Right renal cortex interstitium (tissue), 3 donors: Measurements from ENCODE around the gene NCAM2. TPM values are rescaled to one million over a fixed set of nuclear protein-coding genes. Genes with fewer than 3 reads are reported as not detected.
"Not testable (repeated sequence)": the region's sequence is repeated elsewhere in the genome, so short reads cannot be mapped to it uniquely, and the experiment has no call there.

Experiments
- DNase-seq, 3 donors: peaks; one replicate each; pipeline ENCODE4 v3.0.0-alpha.2; 2013; ENCODE audit warnings: low read depth in 3 of 3, low spot score in 2 of 3
- polyA plus RNA-seq, 3 donors: library from polyadenylated mRNA; unstranded; fragments of 120-200 nt; gene quantifications; one replicate each; pipeline ENCODE4 v1.2.1, GENCODE V29; 2013; ENCODE audit not compliant: insufficient read length in 3 of 3

NCAM2 gene
- polyA plus RNA-seq, 3 donors: 7.6 to 16.4 (median 12.6) TPM

DNA sequence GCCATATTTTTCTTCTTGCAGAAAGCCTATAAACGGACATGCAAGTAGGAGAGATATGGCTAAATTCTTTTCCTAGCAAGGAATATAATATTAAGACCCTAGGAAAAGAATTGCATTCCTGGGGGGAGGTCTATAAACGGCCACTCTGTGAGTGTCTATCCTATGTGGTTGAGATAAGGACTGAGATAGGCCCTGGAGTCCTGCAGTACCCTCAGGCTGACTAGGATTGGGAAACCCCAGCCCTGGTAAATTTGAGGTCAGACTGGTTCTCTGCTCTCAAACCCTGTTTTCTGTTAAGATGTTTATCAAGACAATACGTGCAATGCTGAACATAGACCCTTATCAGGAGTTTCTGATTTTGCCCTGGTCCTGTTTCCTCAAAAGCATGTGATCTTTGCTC, 404.0 kb downstream of the NCAM2 start:
- not testable (repeated sequence) for DNase-seq

DNA sequence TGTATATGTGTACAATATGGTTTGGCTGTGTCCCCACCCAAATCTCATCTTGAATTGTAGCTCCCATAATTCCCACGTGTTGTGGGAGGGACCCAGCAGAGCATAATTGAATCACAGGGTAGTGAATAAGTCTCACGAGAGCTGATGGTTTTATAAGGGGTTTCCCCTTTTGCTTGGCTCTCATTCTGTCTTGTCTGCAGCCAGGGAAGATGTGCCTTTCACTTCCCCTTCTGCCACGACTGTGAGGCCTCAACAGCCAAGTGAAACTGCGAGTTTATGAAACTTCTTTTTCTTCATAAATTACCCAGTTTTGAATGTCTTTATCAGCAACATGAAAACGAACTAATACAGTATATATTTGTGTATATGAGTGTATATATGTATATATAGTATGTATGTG, 406.1 kb downstream of the NCAM2 start:
- DNase-seq: not testable (repeated sequence)

- DNase-seq: no peak
Measured at GRCh38 chr21:21406921-21407320, 408.7 kb downstream of the NCAM2 start.

- DNase-seq: no peak
Measured at GRCh38 chr21:21412096-21412495, 413.9 kb downstream of the NCAM2 start.

GRCh38 chr21:21415741-21416140, 417.5 kb downstream of the NCAM2 start:
- no peak for DNase-seq

GRCh38 chr21:21434944-21435343, 436.7 kb downstream of the NCAM2 start:
- DNase-seq: no peak

DNA sequence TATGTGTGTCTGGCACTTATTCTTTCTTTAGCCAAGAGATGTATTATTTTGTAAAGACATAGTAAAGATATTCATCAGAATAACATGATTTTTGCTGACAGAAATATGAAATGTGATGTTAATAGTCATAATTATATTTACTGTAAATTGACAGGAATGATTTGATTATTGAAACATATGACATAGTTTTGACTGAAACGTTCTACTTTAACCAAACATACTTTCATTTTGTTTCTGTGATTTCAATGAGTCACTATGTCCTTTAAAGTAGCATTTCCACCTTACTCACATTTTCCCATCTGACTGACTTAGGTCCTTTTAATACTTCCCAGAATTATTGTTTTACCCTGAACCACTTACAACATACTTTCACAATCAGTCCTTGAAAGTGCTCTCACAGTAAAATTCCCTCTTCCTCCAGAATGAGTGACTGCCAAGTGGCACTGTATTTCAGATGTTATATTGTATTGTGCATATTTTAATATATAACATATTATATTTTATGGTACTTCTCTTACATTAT, 437.9 kb downstream of the NCAM2 start:
- DNase-seq: no peak

GRCh38 chr21:21439761-21440160, 441.6 kb downstream of the NCAM2 start:
- DNase-seq: no peak

- DNase-seq: no peak
Measured at GRCh38 chr21:21457077-21457476, 458.9 kb downstream of the NCAM2 start.

- no peak for DNase-seq
Measured at GRCh38 chr21:21458124-21458631, 460.0 kb downstream of the NCAM2 start.

GRCh38 chr21:21460979-21461378, 462.8 kb downstream of the NCAM2 start:
- DNase-seq: no peak

DNA sequence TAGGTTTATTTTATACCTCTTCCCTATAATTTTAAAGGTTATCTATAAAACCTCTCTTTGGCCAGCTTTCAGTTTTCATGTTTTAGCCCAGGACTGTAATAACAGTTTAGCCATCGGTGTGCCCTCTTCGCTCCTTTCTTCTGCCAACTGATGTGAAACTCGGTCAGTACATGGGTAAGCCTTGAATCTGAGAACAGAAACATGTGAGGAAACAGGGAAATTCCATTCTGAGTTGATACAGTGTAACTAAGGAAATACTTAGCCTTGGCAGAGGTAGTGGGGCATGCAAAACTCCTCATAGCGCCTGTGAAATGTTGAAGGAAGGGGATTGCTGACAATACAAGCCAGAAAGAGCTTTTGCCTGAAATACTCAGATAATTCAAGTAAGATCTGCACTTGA, 465.2 kb downstream of the NCAM2 start:
- DNase-seq: no peak

- DNase-seq: no peak
Measured at GRCh38 chr21:21464684-21465083, 466.5 kb downstream of the NCAM2 start.

- no peak for DNase-seq
Measured at GRCh38 chr21:21466752-21467151, 468.5 kb downstream of the NCAM2 start.

DNA sequence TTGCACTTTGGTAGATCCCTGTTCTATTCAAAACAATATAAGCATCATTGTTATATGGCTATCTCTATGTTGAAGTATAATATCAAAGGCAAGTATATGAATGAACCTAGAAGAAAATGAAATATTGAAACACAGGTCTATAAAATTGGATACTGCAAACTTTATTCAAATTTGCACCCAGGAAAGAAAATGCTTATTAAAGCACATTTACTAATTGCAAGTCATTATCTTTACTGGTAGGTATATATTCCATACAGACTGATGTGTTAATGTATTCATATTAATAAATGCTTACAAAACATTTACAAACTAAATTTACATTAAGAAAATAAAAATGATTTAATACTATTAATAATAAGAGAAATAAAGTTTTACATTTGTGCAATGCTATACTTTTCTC, 469.8 kb downstream of the NCAM2 start:
- no peak for DNase-seq

- no peak for DNase-seq
Measured at GRCh38 chr21:21481239-21481638, 483.0 kb downstream of the NCAM2 start.

GRCh38 chr21:21508859-21509258, 510.6 kb downstream of the NCAM2 start:
- DNase-seq: no peak

GRCh38 chr21:21530680-21531079, 532.5 kb downstream of the NCAM2 start:
- DNase-seq: no peak

DNA sequence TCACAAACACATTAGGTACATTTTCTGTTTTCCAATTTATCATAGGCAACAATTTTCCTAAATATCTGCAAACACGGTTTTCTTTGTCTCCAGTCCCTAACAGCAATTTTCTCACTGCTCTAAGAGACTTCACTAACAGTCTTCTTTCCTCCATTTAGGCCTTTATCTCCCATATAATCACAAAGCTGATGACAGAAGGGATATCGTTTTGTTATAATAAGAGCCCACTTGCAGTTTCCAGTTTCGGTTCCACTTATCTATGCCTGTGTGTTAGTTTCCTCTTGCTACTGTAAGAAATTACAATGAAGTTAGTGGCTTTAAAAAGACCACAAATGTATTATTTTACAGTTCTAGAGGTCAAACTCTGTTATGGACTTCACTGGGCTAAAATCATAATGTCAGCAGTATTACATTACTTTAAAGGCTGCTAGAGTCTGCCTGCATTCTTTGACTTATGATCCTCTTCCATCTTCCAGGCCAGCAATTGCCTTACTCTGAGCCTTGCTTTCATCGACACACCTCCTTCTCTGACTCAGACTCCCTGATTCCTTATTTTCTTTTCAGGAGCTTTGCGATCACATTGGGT, 549.3 kb downstream of the NCAM2 start:
- no peak for DNase-seq

GRCh38 chr21:21559285-21560045, 561.3 kb downstream of the NCAM2 start:
- no peak for DNase-seq
